ENCODE data around the gene FBN2.
A peak's percentile ranks its signal among the peaks of the same experiment; 100 is the strongest.

Gene FBN2

DNA sequence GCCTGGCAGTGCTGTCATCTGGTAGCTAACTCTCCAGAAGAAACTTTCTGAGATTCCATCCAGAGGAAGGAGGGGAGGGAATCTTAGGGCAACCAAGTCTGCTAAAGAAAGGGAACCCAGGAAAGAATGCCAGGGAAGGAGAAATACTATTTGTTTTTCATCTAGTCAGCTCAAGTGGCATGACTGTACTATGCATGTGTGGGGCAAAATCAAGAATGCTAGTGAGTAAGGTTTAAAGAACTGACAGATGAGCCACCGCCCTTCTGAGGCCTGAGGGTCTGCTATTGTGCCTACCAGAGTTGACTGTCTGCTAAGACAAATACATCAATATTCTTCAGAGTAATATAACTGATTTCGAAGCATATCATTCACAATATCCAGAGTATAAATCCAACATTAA, 250.3 kb downstream of the FBN2 start:
- DNase-seq: no peak

DNA sequence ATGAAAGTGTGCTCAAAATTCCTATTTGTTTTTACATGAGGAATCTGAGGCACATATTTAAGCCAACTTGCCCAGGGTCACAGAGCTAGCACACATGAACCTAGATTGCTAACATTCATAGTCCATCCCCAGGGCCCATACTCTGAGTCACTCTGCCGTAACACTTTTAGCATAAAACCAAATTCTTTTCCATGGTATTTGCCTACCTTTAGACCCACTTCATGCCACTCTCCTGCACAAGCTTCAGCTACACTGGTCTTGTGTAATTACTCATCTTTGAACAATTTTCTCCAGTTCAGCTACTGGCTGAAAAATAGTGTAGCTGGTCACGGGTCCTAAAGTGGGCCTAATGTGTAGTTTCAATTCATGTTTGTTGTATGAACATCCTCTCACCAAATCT, 253.8 kb downstream of the FBN2 start:
- DNase-seq: no peak

DNA sequence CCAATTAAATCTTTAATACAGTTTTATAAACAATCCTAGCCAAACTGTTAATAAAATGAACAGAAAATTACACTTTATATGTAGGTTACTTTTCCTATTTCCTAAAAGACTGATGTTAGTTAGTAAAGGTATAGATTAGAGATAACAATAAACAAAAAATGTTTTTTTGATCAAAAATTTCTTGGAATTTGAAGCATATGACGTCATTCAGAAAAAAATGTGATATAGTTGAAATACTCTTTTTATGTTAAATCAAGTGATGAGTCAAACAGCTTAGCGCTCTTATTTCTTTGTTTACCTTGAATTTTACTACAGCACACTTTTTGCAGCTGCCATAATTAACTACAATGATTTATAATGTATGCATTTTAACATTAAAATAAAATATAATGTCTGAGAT, 258.7 kb downstream of the FBN2 start:
- no peak for DNase-seq

DNA sequence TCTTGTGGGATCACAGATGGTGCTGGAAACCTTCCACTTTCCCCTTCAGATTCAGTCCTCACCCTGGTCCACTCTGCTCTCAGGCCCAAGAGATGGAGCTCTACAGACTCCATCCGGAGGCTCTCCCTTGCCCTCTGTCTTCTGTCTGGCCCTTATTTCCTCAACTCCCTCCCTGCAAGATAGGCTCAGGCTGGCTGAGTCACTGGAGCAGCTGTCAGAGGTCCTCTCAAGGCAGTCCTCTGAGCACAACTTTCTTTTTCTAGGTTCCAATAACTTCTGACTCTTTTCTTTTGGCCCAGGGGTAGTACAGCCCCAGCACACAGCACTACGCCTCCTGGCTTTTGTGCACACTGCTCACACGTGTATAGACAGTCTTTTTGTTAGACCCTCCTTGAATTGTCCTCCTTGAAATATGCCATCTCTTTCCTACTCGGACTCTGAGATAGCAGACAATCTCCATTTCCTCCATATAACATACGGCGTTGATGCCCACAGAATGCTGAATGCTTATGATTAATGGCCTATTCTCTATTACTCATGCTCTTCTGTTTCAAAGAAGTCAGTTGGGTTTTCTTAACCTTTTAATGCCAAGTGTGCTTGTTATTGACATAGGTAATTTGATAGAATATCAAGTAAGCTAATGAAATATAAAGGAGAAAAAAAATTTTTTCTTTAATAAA, 261.4 kb downstream of the FBN2 start:
- DNase-seq: no peak

DNA sequence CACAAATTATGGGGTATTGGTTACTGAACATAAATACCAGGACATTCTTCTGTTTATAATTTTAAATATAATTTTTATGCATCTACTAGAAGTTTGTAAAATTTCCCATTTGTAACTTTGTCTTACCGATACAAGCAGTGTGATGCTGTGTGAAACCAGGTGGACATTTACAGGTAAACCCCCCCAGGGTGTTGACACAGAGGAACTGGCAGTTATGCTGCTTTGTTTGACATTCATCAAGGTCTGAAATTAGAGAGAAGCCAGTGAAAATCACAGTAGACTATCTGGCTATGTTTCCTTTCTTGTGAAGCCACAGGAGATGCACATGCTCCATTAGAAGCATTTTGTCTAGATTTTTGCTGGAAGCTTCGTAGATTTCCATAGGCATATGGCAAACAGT, 263.6 kb downstream of the FBN2 start:
- no peak for DNase-seq

DNA sequence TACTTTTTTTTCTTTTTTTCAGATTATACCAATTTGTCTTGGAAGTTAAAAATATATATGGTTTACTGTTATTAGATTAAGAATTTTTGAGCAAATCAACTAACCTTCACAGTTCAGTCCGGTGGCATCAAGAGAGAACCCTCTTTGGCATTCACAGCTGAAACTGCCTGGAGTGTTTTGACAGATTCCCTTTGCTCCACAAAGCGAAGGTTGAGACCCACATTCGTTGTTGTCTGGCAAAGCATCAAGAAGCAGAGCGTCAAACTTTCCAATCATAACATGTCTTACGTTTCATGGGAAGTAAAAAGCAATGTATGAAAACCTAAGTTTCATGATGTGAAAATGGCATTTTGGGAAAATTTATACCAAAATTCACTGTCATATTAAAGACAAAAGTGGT, 264.3 kb downstream of the FBN2 start:
- DNase-seq: no peak

DNA sequence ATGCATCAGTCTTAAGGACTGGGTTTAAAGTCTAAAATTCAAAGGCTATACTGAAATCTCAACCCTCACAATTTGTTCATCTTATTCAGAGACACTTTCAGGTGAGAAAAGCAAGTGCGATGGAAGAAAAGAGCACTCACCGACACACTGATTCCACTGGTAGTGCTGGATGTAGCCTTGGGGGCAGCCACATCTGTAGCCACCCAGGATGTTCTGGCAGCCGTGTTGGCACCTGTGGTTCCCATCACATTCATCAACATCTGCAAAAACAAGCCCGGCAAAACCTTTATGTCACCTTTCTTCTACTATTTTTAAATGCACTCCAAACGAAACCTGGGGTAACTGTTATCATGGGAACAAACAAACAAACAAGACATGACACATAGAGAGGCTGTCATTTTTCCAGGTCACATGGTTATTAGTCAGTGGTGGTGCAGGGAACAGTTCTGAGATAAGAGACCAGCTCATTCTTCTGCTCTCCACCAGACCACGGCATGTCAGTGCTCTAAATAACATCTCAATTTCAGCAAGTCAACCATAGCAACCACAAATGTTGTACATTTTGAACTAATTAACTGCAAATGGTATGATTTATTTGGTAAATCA, 266.1 kb downstream of the FBN2 start:
- no peak for DNase-seq

DNA sequence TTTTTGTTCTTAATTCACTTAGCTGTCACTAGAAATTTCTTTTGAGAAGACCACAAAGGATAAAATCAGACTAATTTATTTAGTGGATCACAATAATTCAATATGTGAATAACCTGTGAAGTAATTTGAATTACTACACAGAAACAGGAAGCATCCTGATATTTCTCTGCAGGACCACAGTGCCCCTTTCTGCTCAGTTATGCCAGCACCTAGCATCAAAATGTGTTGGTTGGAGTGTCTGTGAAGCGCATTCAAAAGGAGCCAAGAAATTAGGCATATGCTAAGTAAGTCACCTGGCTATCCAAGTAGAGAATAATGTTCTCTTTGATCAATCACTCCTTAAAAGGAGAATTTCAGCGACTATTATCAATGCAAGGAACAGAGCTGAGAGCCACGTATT, 267.0 kb downstream of the FBN2 start:
- no peak for DNase-seq

DNA sequence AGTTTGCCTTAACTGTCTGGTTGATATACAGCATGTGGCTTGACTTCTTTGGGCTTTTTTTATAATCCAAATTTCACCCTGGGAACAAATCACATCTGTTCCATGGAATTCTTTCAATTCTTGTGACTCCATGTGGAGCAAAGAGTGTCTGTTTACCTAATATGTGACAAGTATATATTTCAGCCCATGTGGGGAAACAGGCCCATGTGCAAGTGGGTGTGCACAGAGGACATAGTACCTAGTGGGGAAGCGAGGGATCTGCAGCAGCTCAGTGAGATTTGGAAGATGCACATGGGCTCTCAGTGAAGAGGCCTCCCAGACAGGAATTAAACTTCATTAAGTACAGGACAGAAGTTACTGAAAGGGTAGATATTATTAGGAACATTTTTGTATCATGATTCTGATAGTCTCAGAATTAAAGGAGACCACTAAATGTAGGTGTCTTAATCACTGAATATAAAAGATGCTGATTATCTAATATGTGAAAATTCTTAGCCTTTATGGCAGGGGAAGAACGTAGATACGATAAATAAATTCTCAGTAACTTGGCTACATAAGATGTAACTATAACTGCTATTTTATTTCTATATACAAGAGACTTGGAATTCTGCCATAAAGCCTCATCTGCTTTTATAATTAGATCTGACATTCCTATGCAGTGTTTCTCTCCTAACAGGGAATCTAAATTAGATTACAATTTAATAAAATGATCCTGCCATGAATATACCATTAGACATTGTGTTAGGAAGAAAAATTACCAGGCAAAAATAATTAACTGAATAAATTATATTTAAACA, 273.3 kb downstream of the FBN2 start:
- no peak for DNase-seq

DNA sequence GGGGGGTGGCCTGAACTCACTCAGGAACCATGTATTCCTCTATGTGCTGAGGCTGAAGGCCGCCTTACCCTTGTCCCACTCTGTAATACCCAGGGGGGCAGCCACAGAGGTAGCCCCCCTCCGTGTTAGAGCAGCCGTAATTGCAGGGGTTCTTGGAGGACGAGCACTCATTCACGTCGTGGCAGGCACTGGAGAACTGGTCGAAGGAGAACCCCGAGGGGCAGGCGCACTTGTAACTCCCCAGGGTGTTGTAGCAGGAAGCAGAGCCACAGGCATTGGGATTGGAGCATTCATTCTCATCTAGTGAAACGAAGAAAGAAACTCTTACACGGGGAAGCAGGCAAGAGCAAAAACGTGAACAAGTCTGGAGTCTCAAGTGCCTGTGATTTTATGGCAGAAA, 274.7 kb downstream of the FBN2 start:
- DNase-seq: no peak

DNA sequence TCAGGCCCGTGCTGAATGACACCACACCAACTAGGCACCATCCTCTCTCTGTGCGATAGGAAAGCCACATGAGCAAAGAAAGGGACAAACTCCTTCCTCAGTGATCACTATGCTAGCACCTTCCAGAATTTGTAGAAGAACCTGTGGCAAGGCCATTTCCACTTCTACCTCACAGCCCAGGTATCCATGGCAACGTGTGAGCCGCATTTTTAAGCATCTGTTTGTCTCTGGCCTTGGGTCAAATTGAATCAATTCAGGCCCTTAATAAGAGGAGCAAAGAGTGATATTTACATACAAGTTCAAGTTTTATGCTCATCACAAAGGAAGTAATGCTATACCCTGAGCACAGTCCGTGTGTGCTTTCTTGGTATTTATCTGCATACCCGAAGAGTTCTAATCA, 275.1 kb downstream of the FBN2 start:
- DNase-seq: no peak

DNA sequence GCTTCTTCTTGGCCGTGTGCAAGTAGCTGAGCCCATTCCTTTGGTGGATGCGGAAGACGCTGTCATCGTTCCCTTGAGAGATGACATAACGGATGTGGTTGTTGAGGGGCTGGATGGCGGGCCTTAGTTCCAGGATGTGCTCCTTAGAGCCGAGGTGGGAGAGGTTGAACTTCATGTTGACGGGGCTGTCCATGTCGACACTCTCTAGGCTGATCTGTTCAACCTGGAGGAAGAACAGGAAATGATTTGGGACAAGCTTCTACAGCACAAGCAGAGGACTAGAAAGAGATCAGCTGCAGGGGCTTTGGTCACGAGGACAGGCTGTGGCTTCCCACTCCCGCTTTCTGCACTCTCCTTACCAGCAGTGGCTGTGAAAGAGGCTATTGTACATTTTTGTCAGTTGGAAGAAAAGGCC, 278.4 kb downstream of the FBN2 start:
- DNase-seq: no peak

DNA sequence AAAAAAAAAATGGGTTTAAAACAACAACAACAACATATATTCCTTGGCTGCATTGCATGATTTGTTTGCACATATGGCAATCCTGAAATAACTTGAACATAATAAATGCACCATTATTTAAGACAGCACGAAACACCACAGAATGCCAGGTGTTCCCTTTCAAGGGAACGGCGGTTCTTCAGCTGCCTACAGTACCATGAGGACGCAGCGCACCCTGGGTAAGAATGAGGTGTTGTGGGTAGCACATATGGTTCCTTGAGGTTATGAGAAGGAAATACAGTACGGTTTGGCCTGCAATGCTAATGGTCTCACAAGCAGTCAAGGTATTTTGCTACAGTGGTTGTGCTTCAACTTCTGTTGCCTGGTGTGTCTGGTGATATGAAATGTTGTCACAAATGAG, 279.7 kb downstream of the FBN2 start:
- DNase-seq: peak in 1 of 2 experiments; percentile 8

DNA sequence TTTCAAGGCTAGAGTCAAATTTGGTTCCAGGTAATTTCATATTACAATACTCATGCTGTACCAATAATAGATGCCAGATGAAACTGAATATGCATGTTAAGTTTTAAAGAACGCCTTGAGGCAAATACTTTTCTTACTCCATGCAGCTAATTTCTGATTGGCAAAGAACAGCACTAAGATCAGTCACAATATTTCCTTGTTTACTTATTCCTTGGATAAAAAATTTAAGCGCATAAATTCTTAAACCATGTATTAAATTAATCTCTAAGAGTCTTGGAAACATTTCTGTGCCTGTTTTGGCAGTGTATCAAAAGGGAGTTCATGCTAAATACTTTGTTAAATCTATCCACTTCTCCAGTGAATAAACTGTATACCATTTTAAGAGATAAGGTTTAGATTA, 281.0 kb downstream of the FBN2 start:
- no peak for DNase-seq

DNA sequence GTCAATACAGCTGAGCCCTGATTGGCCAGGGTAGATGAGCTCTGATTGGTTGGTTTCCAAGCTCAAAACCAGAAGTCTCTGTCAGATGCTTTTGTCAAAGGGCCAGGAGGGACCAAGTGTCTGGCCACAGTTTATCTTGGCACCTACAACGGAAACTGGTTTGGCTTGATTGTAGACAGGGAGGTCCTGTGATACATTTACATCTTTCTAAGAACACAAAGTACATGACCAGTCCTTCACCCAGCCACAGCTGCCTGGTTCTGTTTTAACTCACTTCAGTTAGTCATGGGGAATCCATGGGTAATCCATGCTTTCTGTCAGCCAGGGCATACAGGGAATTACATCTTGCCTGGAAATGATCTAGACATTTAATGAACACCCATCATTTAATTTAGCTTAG, 283.3 kb downstream of the FBN2 start:
- DNase-seq: no peak

DNA sequence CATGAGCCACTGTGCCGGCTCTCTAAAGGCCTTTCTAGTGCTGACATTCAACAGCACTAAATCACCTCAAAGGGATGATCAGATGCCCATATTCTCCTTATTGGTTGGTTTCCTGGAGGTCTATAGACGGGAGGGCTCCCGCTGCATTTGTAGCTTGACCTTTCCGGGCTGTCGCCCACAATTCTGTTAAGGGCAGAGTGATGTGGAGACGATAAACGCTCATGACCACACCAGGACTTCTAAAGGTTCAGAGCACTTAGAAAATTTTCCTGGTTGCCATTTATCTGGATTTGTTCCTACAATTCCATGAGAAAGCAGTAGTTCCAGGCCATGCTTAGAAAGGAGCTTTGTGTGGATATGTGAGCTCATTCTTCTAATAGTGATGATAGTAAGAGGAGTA, 284.2 kb downstream of the FBN2 start:
- DNase-seq: no peak

DNA sequence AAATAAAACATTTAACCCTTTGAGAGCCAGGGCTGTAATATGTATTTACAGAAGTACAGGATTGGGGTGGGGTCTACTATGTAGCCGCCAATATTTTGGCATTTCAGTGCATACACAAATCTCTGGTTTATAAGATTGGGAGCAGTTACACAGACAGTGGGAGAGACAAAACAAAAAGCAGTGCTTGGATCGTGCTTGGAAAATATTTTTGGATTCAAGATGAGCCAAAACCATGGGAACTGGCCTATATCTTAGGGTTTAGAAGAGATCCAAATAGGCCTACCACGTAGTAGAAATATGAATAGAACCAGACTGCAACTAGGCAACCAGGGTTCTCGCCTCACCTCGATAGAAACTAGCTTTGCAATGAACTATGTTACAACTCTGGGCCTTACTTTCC, 284.9 kb downstream of the FBN2 start:
- no peak for DNase-seq

DNA sequence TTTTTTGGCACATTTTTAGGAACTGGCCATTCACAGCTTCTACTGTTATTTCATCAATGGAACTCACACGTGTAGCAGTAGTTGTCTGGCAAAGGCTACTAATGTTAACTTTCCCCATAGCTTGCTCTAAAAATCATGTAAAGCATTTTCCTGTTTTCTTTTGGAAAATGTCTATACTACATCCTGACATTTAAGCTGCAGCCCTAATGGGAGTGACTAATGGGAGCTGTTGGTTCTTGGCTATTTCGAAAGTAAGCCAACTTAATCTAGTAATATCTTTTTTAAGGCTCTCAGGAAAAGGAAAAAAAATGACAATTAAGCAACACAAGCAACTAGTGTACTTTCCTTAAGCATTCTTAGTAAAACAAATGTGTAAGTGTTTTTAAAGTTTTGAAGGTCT, 285.3 kb downstream of the FBN2 start:
- DNase-seq: no peak

DNA sequence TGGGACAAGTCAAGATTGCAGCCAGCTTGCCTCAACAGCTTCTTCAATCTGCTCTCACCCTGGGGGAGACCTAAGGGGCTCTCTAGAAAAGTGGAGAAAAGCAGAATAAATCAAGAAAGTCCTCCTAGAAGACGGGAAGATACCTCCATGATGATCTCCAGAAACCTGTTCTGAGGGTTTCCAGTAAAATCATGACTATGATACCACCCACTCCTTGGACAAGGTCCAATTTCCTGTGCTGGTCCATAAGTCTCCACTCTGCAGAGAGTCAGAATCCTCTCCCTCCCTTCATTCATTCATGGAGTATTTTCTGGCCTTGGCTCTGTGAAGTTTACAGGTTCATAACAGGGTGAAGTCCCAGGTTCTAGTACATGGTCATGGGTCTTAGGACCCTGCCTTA, 285.8 kb downstream of the FBN2 start:
- no peak for DNase-seq

DNA sequence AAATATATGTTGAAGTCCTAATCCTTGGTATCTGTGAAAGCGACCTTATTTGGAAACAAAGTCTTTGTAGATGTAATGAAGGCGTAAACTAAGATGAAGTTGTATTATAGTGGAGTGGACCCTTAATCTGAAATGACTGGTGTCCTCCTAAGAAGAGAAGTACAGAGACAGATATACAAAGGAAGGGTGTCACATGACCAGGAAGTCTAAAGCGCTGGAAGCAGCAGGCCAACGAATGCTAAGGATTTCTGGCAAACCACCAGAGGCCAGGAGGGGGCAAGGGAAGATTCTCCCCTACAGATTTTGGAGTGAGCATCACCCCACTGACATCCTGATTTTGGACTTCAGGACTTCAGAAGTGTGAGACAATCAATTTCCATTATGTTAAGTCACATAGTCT, 292.1 kb downstream of the FBN2 start:
- DNase-seq: no peak

DNA sequence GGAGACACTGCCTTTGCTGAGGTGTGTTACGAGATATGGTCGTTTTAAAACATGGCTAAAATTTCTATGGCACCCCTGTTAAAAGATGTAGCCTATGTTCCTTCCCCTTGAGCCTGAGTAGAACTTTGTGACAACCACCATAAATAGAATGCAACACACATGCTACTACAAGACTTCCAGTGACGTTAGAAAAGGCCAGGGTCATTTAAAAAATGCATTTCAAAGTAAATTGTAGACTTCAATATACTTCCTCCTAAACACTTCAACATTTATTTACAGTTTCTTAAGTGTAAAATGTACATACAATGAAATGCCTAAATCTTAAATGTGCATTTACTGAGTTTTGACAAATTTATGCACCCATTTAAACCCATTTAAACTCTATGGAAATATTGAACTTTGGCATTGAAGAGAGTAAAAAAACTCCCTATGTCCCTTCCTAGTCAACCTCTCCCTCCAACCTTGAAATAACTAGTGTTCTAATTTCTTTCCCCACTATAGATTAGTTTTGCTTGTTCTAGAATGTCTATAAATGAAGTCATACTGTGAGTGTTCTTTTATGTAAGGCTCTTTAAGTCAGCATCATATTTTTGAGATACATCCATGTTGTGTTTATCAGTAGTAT, 294.0 kb downstream of the FBN2 start:
- DNase-seq: no peak

DNA sequence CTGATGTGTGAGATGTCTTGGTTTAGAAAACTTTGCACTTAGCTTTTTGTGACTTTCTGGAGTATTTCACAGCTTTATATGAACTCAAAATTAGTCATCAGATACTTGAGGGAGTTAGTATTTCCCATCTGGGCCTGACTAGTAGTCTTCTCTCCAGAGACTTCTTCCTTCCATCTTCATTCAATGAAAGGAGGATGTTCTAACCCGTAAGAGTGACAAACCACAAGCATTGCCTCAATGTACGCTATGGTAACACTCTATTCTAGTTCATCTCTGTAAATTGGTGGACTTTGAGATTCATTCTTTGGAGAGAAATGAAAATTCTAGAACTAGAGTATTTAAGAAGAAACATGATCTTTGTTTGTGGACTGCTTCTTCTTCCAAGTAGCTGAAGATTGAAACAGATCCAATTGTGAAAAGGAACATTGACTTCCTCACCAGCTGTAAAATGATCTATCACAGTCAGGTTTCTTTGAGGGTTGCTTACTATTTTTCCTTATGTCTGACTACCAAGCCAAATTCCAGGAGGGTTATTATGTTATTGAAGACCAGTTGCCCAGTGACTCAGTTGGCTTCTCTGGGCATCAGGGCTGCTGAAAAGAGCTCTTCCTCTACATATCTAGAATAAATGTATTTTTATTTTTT, 296.9 kb downstream of the FBN2 start:
- no peak for DNase-seq

DNA sequence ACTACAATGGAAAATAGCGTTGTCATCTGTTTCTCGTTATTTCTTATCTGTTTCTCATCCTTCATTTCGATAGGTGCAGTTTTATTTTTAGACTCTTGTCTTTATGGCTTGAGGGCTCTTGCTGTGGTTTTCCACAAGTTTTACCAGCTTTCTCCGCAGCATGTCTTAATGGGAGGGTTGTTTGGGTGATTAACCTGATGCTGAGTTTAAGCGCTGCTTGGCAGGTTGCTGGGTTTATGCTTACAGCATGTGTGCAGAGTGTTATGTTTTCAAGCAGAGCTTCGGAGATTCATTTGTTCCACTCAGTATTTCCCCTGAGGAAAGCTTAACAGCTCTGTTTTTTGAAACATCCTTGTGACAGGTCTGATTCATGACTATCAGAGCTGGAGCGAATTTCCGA, 300.5 kb downstream of the FBN2 start:
- no peak for DNase-seq

Data from SHP77 (cell line).